Chondrocyte (in vitro differentiated cells): ENCODE data around the gene MYO1G. TPM values are rescaled to one million over a fixed set of nuclear protein-coding genes. Genes with fewer than 3 reads are reported as not detected.

Source experiments
- DNase-seq: peaks from one replicate; pipeline ENCODE4 v3.0.0; 2021; ENCODE audit warnings: mixed read lengths, low spot score
- H3K27ac Mint-ChIP-seq: one replicate; pipeline ENCODE4 v1.8.0; 2021; ENCODE audit warnings: mild to moderate bottlenecking, moderate library complexity, mixed read lengths; ENCODE audit not compliant: unreplicated experiment
- H3K27me3 Mint-ChIP-seq: 2 replicates; pipeline ENCODE4 v1.8.0; 2021; ENCODE audit warnings: low read depth, mixed read lengths
- H3K36me3 Mint-ChIP-seq: 2 replicates; pipeline ENCODE4 v1.8.0; 2021; ENCODE audit warnings: low read depth, mixed read lengths
- H3K4me1 Mint-ChIP-seq: 2 replicates; pipeline ENCODE4 v1.8.0; 2021; ENCODE audit warnings: low read depth, mild to moderate bottlenecking, mixed read lengths
- H3K4me3 Mint-ChIP-seq: one replicate; pipeline ENCODE4 v1.8.0; 2021; ENCODE audit warnings: mild to moderate bottlenecking, moderate library complexity, mixed read lengths; ENCODE audit not compliant: unreplicated experiment
- H3K9me3 Mint-ChIP-seq: 2 replicates; pipeline ENCODE4 v1.8.0; 2021; ENCODE audit warnings: low read depth, mixed read lengths
- total RNA-seq: library from RNA; stranded (reverse); gene quantifications from 3 replicates; pipeline ENCODE4 v1.2.1, GENCODE V29; 2021
- TF ChIP-seq, protein P1 (sequence below): fragments of 200-600 bp; sonication (generic); IDR thresholded peaks from 2 replicates; pipeline ENCODE4 v1.5.0; 2021; ENCODE audit warnings: antibody characterized with exemption, mild to moderate bottlenecking, moderate library complexity

MYO1G gene
- total RNA-seq, 1 donor from 2014 or later, result 0.05 TPM

DNA sequence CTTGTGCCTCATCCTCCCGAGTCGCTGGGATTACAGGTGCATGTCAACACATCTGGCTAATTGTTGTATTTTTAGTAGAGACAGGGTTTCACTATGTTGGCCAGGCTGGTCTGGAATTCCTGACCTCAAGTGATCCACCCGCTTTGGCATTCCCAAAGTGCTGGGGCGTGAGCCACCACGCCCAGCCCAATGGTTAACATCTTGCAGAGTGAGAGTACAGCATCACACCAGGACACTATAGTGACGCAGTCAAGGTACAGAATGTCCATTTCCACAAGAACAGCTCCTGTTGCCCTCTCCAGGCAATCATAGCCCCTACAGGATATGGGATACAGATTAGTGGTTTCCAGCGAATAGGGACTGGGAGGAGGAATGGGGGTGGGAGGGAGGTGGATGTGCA is 34.0 kb downstream of the MYO1G start:
- Mint-ChIP-seq H3K27me3 (peaks cover 23% of the 10 kb centered on the region), H3K36me3 (no peaks in the 10 kb centered on the region), H3K4me3 (no peak overlapping the region), H3K27ac (no peak overlapping the region), H3K9me3 (no peaks in the 10 kb centered on the region), H3K4me1 (no peaks in the 10 kb centered on the region)
- TF ChIP-seq, protein P1, sequence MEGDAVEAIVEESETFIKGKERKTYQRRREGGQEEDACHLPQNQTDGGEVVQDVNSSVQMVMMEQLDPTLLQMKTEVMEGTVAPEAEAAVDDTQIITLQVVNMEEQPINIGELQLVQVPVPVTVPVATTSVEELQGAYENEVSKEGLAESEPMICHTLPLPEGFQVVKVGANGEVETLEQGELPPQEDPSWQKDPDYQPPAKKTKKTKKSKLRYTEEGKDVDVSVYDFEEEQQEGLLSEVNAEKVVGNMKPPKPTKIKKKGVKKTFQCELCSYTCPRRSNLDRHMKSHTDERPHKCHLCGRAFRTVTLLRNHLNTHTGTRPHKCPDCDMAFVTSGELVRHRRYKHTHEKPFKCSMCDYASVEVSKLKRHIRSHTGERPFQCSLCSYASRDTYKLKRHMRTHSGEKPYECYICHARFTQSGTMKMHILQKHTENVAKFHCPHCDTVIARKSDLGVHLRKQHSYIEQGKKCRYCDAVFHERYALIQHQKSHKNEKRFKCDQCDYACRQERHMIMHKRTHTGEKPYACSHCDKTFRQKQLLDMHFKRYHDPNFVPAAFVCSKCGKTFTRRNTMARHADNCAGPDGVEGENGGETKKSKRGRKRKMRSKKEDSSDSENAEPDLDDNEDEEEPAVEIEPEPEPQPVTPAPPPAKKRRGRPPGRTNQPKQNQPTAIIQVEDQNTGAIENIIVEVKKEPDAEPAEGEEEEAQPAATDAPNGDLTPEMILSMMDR, result no peak
- no peak for DNase-seq

GRCh38 chr7:44943631-44944030 is 35.2 kb downstream of the MYO1G start:
- no peaks in the 10 kb centered on the region for H3K4me1 Mint-ChIP-seq
- no peak for DNase-seq
- H3K27me3 Mint-ChIP-seq, result peaks cover 25% of the 10 kb centered on the region
- H3K27ac Mint-ChIP-seq, result no peak overlapping the region
- no peak overlapping the region for H3K4me3 Mint-ChIP-seq
- H3K9me3 Mint-ChIP-seq, result no peaks in the 10 kb centered on the region
- no peaks in the 10 kb centered on the region for H3K36me3 Mint-ChIP-seq
- TF ChIP-seq, protein P1, result no peak

DNA sequence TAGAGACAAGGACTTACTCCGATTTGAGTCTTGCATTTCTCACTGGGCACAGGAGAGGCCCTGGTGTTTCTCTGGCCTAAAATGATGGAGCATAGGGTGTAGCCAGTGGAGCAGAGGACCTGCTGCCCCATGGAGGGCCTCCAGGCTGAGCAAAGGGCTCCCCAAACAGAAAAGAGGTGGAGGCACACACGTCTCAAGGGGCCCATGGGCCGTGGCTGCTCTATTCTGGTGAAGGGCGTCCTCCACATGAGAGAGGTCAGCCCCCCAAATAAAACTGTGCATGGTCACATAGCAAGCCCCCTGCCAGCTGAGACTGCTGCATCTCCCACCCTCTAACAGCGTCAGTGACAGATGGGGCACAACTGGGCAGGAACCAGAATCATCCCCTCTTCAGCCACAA is 41.4 kb downstream of the MYO1G start:
- Mint-ChIP-seq H3K4me1 (no peaks in the 10 kb centered on the region), H3K36me3 (no peaks in the 10 kb centered on the region), H3K27me3 (peaks cover 13% of the 10 kb centered on the region), H3K27ac (no peak overlapping the region), H3K9me3 (no peaks in the 10 kb centered on the region), H3K4me3 (no peak overlapping the region)
- DNase-seq, result no peak
- TF ChIP-seq, protein P1, result no peak

DNA sequence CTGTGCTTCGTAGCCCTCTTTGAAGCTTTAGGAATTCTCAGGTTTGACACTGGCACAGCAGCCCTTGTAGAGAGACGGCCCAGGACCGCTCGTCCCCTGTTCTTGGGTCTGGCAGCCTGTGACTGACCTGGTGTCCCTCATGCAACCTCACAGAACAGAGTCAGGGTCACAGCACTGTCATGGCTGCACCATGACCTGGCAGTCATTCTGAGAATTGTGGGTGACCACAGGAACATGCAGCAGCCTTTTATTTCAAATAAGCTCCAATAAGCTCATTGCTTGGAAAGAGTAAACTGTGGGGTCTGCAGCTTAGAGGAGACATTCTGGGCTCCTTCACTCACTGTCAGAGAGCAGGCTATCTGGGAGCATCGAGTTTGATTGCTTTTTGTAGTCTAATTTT is 42.5 kb downstream of the MYO1G start:
- no peak for DNase-seq
- Mint-ChIP-seq H3K4me1 (no peaks in the 10 kb centered on the region), H3K9me3 (no peaks in the 10 kb centered on the region), H3K27ac (no peak overlapping the region), H3K36me3 (no peaks in the 10 kb centered on the region), H3K27me3 (peaks cover 13% of the 10 kb centered on the region), H3K4me3 (no peak overlapping the region)
- TF ChIP-seq, protein P1, result no peak

GRCh38 chr7:44935583-44935982 is 43.2 kb downstream of the MYO1G start:
- Mint-ChIP-seq H3K36me3 (no peaks in the 10 kb centered on the region), H3K4me3 (no peak overlapping the region), H3K9me3 (no peaks in the 10 kb centered on the region), H3K4me1 (no peaks in the 10 kb centered on the region), H3K27me3 (peaks cover 13% of the 10 kb centered on the region), H3K27ac (no peak overlapping the region)
- TF ChIP-seq, protein P1, result no peak
- no peak for DNase-seq
